HCT116 (cell line): ENCODE data around the gene WDR59. TPM values are rescaled to one million over a fixed set of nuclear protein-coding genes. Genes with fewer than 3 reads are reported as not detected.

ENCODE experiments used
- ATAC-seq: fragments of 200-7000 bp; cut with Tn5 transposase; 2 replicates; pipeline ENCODE4 v1.9.1; 2020; ENCODE audit warnings: mild to moderate bottlenecking, moderate library complexity
- BruUV-seq: library from RNA; stranded (reverse); fragments of 400-500 nt; replicated peaks from 2 replicates; lab custom pipeline; 2021; lab: Mats Ljungman, UMichigan
- CTCF ChIA-PET: fragments of 300-600 bp; sonication (Branson Sonifier 250); formaldehyde crosslinking; loops from one replicate; lab custom pipeline; 2021; ENCODE audit warnings: antibody characterized with exemption; lab: Charles Lee
- POLR2A ChIA-PET: fragments of 300-600, 350-600 bp; sonication (Branson Sonifier 250); formaldehyde crosslinking; loops from one replicate; lab custom pipeline; 2021; ENCODE audit warnings: antibody characterized with exemption; lab: Charles Lee
- RAD21 ChIA-PET, 2 experiments: fragments of 300-600 bp; sonication (Branson Sonifier 250); formaldehyde crosslinking; loops; one replicate each; lab custom pipeline; 2023; ENCODE audit warnings: low total read pairs in 2 of 2; ENCODE audit not compliant: uncharacterized antibody in 2 of 2, unreplicated experiment in 2 of 2, low non-redundant PET in 1 of 2; lab: Charles Lee
- DNase-seq: peaks from one replicate; pipeline ENCODE4 v3.0.0-alpha.2; 2010; ENCODE audit warnings: low read depth, low spot score
- H2AFZ ChIP-seq: fragments of 200-600 bp; shearing (Covaris generic), sonication (generic); 2 replicates; pipeline ENCODE4 v1.6.1; 2017; ENCODE audit warnings: low read depth, mixed run types, mixed read lengths, antibody characterized with exemption, low read length; ENCODE audit not compliant: poor library complexity, severe bottlenecking
- H3K27ac ChIP-seq: 2 replicates; pipeline ENCODE4 v1.5.1; 2012; ENCODE audit warnings: low read depth, low read length
- H3K27me3 ChIP-seq: fragments of 200-600 bp; sonication (generic); 2 replicates; pipeline ENCODE4 v1.6.1; 2016; ENCODE audit warnings: mixed run types, low read length, mixed read lengths; ENCODE audit not compliant: insufficient read depth
- H3K36me3 ChIP-seq, 2 experiments: fragments of 200-500 bp in 1 of 2; fragments of 200-600 bp in 1 of 2; sonication (Bioruptor generic) in 1 of 2; sonication (generic) in 1 of 2; 2 replicates each; pipeline versions ENCODE4 v1.5.1 to v1.6.1; 2014 to 2016; ENCODE audit warnings: low read length in 2 of 2, inconsistent platforms in 1 of 2, mixed read lengths in 1 of 2, mixed run types in 1 of 2; ENCODE audit not compliant: insufficient read depth in 2 of 2, control insufficient read depth in 1 of 2
- H3K4me1 ChIP-seq, 2 experiments: fragments of 200-600 bp in 1 of 2; sonication (generic) in 1 of 2; 2 replicates each; pipeline versions ENCODE4 v1.5.1 to v1.6.1; 2012 to 2017; ENCODE audit warnings: low read length in 2 of 2, inconsistent platforms in 1 of 2, mild to moderate bottlenecking in 1 of 2, mixed read lengths in 1 of 2, mixed run types in 1 of 2, moderate library complexity in 1 of 2; ENCODE audit not compliant: insufficient read depth in 2 of 2, control insufficient read depth in 1 of 2
- H3K4me2 ChIP-seq: fragments of 200-600 bp; sonication (generic); 2 replicates; pipeline ENCODE4 v1.6.1; 2017; ENCODE audit warnings: mixed run types, low read length, mixed read lengths
- H3K4me3 ChIP-seq, 2 experiments: fragments of 200-600 bp in 1 of 2; sonication (generic) in 1 of 2; replicated peaks in 1 of 2; 2 replicates each; pipeline ENCODE4 v1.5.1; 2011 to 2016; ENCODE audit warnings: low read length in 2 of 2, control low read depth in 1 of 2, low read depth in 1 of 2, mild to moderate bottlenecking in 1 of 2, mixed read lengths in 1 of 2, mixed run types in 1 of 2
- H3K79me2 ChIP-seq: fragments of 200-600 bp; sonication (generic); 2 replicates; pipeline ENCODE4 v1.6.1; 2017; ENCODE audit warnings: mild to moderate bottlenecking, mixed run types, low read length, moderate library complexity, mixed read lengths; ENCODE audit not compliant: insufficient read depth
- H3K9ac ChIP-seq: fragments of 200-600 bp; sonication (generic); 2 replicates; pipeline ENCODE4 v1.6.1; 2016; ENCODE audit warnings: low read length, mixed read lengths
- H3K9me2 ChIP-seq: fragments of 200-600 bp; sonication (generic), shearing (Covaris generic); 2 replicates; pipeline ENCODE4 v1.6.1; 2017; ENCODE audit warnings: mixed run types, mild to moderate bottlenecking, moderate library complexity; ENCODE audit not compliant: insufficient read depth
- H3K9me3 ChIP-seq, 2 experiments: fragments of 200-500 bp in 1 of 2; fragments of 200-600 bp in 1 of 2; sonication (Bioruptor generic) in 1 of 2; sonication (generic) in 1 of 2; 2 replicates each; pipeline ENCODE4 v1.6.1; 2014 to 2017; ENCODE audit warnings: low read length in 2 of 2, mixed read lengths in 2 of 2, inconsistent platforms in 1 of 2, low read depth in 1 of 2, mild to moderate bottlenecking in 1 of 2, mixed run types in 1 of 2, moderate library complexity in 1 of 2; ENCODE audit not compliant: control insufficient read depth in 1 of 2, insufficient read depth in 1 of 2
- H4K20me1 ChIP-seq: fragments of 200-600 bp; sonication (generic), shearing (Covaris generic); 2 replicates; pipeline ENCODE4 v1.6.1; 2017; ENCODE audit warnings: mixed run types, mild to moderate bottlenecking, moderate library complexity; ENCODE audit not compliant: insufficient read depth
- CBX3 ChIP-seq: IDR thresholded peaks from 2 replicates; pipeline ENCODE4 v1.6.1; 2012; ENCODE audit warnings: low read depth
- CEBPB ChIP-seq: IDR thresholded peaks from 2 replicates; pipeline ENCODE4 v1.6.1; 2012; ENCODE audit warnings: low read depth
- EGR1 ChIP-seq: IDR thresholded peaks from 2 replicates; pipeline ENCODE4 v1.6.1; 2012; ENCODE audit warnings: low read depth
- ELF1 ChIP-seq: IDR thresholded peaks from 2 replicates; pipeline ENCODE4 v1.6.1; 2012; ENCODE audit warnings: low read depth, borderline replicate concordance
- EZH2phosphoT487 ChIP-seq: fragments of 200-600 bp; IDR thresholded peaks from 2 replicates; pipeline ENCODE4 v1.6.1; 2018; ENCODE audit warnings: antibody characterized with exemption, borderline replicate concordance
- FOSL1 ChIP-seq: IDR thresholded peaks from 2 replicates; pipeline ENCODE4 v1.6.1; 2012; ENCODE audit warnings: low read depth
- JUND ChIP-seq: IDR thresholded peaks from 2 replicates; pipeline ENCODE4 v1.6.1; 2012
- POLR2A ChIP-seq: IDR thresholded peaks from 2 replicates; pipeline ENCODE4 v1.7.0; 2011; ENCODE audit warnings: borderline replicate concordance; ENCODE audit not compliant: insufficient read depth, insufficient read length; ENCODE audit errors: extremely low read depth
- POLR2AphosphoS5 ChIP-seq: IDR thresholded peaks from 2 replicates; pipeline ENCODE4 v1.6.1; 2011; ENCODE audit warnings: mild to moderate bottlenecking, low read depth, low read length, moderate library complexity
- RAD21 ChIP-seq: IDR thresholded peaks from 2 replicates; pipeline ENCODE4 v1.6.1; 2012; ENCODE audit warnings: low read depth, mild to moderate bottlenecking
- SIN3A ChIP-seq: IDR thresholded peaks from 2 replicates; pipeline ENCODE4 v1.6.1; 2012; ENCODE audit warnings: low read depth
- SP1 ChIP-seq: IDR thresholded peaks from 2 replicates; pipeline ENCODE4 v1.6.1; 2012; ENCODE audit warnings: low read depth
- SRF ChIP-seq: IDR thresholded peaks from 2 replicates; pipeline ENCODE4 v1.6.1; 2012; ENCODE audit warnings: low read depth
- TCF7L2 ChIP-seq: IDR thresholded peaks from 2 replicates; pipeline ENCODE4 v1.7.0; 2011; ENCODE audit warnings: borderline replicate concordance, inconsistent platforms; ENCODE audit not compliant: insufficient read depth, insufficient read length; ENCODE audit errors: extremely low read depth
- YY1 ChIP-seq: IDR thresholded peaks from 2 replicates; pipeline ENCODE4 v1.6.1; 2011; ENCODE audit warnings: low read length, low read depth, moderate library complexity, mild to moderate bottlenecking; ENCODE audit not compliant: insufficient replicate concordance; ENCODE audit errors: extremely low read depth
- ZNF274 ChIP-seq: fragments of 200-500 bp; sonication (Bioruptor generic); IDR thresholded peaks from 2 replicates; pipeline ENCODE4 v1.6.1; 2014; ENCODE audit warnings: mild to moderate bottlenecking, low read depth, low read length, inconsistent platforms
- intact Hi-C: fragments of 100-400 bp; cut with micrococcal nuclease; formaldehyde crosslinking; loops from 2 replicates; pipeline ENCODE4 v1.10.0; 2022
- total RNA-seq: library from RNA; stranded (reverse); gene quantifications from one replicate; pipeline ENCODE4 v1.2.1, GENCODE V29; 2021; ENCODE audit not compliant: unreplicated experiment
- TF ChIP-seq, protein P1 (sequence below): IDR thresholded peaks from 2 replicates; pipeline ENCODE4 v1.6.1; 2012
- TF ChIP-seq, protein P2 (sequence below), 3 experiments: fragments of 200-600 bp in 1 of 3; sonication (generic) in 1 of 3; IDR thresholded peaks in 2 of 3; conservative IDR thresholded peaks in 1 of 3; 2 replicates each; pipeline ENCODE4 v1.5.1; 2012 to 2017; ENCODE audit warnings: low read depth in 2 of 3, low read length in 2 of 3, antibody characterized with exemption in 1 of 3, borderline replicate concordance in 1 of 3, control low read depth in 1 of 3, mild to moderate bottlenecking in 1 of 3, mixed read lengths in 1 of 3, mixed run types in 1 of 3, moderate library complexity in 1 of 3; ENCODE audit not compliant: insufficient read depth in 1 of 3
- TF ChIP-seq, protein P3 (sequence below): IDR thresholded peaks from 2 replicates; pipeline ENCODE4 v1.6.1; 2012

WDR59 gene
- total RNA-seq, 1 experiment from 2014 or later = 96.9 TPM

DNA sequence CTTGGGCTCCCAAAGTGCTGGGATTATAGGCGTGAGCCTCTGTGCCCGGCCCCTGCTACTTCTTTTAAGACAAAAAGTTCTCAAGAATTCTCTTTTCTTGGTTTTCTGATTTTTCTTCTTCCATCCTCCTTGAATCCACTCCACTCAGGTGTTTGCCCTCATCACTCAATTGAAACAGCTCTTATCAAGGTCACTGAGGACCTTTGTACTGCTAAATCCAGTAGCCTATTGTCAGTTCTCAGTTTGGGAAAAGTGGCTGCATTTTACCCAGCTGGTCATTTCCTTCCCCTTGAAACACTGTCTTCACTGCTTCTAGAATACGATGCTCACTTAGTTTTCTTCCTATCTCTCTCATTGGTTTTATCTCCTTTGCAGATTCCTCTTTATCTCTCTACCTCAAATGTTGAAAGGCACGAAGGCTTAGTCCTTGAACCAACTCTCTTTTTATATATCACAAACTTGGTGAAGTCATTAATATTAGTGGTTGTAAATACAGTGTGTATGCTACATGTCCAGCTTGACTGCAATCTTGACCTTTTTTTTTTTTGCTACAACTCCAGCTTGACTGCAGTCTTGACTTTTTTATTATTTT, 43.7 kb upstream of the WDR59 start:
- H3K4me2 ChIP-seq = no peak overlapping the region
- no TSS peak for BruUV-seq
- no peaks in the 10 kb centered on the region for H3K27me3 ChIP-seq
- H3K27ac ChIP-seq = no peak overlapping the region
- no peak overlapping the region for H2AFZ ChIP-seq
- RAD21 ChIA-PET = no interaction called here
- CTCF ChIA-PET = interaction anchor here (1.5 kb wide), 1 partner anchor 16 kb away, joined by 3 read pairs; no protein-coding TSS in a partner anchor
- no peak for ATAC-seq
- intact Hi-C loops = no loop called here
- no peak overlapping the region for H3K9ac ChIP-seq
- no peaks in the 10 kb centered on the region for H3K9me2 ChIP-seq
- H3K79me2 ChIP-seq = peaks cover 75% of the 10 kb centered on the region
- H4K20me1 ChIP-seq = 0 out of 2 replicates have a peak, but pooled peaks cover 4% of the 10 kb centered on the region
- no peaks in the 10 kb centered on the region for H3K36me3 ChIP-seq
- POLR2A ChIA-PET = no interaction called here
- H3K4me3 ChIP-seq = no peak overlapping the region
- DNase-seq = no peak
- no peaks in the 10 kb centered on the region for H3K9me3 ChIP-seq
- no peak for TF ChIP-seq POLR2A
- TF ChIP-seq ELF1 = no peak
- TF ChIP-seq, protein P1, sequence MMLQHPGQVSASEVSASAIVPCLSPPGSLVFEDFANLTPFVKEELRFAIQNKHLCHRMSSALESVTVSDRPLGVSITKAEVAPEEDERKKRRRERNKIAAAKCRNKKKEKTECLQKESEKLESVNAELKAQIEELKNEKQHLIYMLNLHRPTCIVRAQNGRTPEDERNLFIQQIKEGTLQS = no peak
- no peak for TF ChIP-seq FOSL1
- no peak for TF ChIP-seq SIN3A
- TF ChIP-seq YY1 = no peak
- TF ChIP-seq ZNF274 = no peak
- TF ChIP-seq JUND = no peak
- TF ChIP-seq SRF = no peak
- TF ChIP-seq EGR1 = no peak
- TF ChIP-seq SP1 = no peak
- no peak for TF ChIP-seq CEBPB
- TF ChIP-seq CBX3 = no peak
- TF ChIP-seq TCF7L2 = no peak
- TF ChIP-seq, protein P2, sequence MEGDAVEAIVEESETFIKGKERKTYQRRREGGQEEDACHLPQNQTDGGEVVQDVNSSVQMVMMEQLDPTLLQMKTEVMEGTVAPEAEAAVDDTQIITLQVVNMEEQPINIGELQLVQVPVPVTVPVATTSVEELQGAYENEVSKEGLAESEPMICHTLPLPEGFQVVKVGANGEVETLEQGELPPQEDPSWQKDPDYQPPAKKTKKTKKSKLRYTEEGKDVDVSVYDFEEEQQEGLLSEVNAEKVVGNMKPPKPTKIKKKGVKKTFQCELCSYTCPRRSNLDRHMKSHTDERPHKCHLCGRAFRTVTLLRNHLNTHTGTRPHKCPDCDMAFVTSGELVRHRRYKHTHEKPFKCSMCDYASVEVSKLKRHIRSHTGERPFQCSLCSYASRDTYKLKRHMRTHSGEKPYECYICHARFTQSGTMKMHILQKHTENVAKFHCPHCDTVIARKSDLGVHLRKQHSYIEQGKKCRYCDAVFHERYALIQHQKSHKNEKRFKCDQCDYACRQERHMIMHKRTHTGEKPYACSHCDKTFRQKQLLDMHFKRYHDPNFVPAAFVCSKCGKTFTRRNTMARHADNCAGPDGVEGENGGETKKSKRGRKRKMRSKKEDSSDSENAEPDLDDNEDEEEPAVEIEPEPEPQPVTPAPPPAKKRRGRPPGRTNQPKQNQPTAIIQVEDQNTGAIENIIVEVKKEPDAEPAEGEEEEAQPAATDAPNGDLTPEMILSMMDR (IDR thresholded peaks at IDR 0.05 in 2 of 3, conservative IDR thresholded peaks at IDR 0.05 in 1 of 3; ENCODE audit: borderline replicate concordance in 1 of 3, insufficient read depth in 1 of 3, low read depth in 2 of 3, low read length in 2 of 3) = no peak
- TF ChIP-seq POLR2AphosphoS5 = no peak
- TF ChIP-seq RAD21 = no peak
- TF ChIP-seq, protein P3, sequence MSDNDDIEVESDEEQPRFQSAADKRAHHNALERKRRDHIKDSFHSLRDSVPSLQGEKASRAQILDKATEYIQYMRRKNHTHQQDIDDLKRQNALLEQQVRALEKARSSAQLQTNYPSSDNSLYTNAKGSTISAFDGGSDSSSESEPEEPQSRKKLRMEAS = no peak
- TF ChIP-seq EZH2phosphoT487 = no peak
- H3K4me1 ChIP-seq = peaks cover 44 to 55% of the 10 kb centered on the region in 2 experiments
